Endothelial cell of umbilical vein (primary cell): ENCODE measurements around the gene PTPRH.

Experiments used
- EZH2 ChIP-seq: IDR thresholded peaks from 2 replicates; pipeline ENCODE4 v1.6.1; 2012; ENCODE audit warnings: borderline replicate concordance, low read depth, mild to moderate bottlenecking, moderate library complexity, low read length, inconsistent platforms; ENCODE audit not compliant: severe bottlenecking
- POLR2A ChIP-seq: IDR thresholded peaks from 2 replicates; pipeline ENCODE4 v1.6.1; 2012; ENCODE audit warnings: low read depth, mild to moderate bottlenecking, control low read depth, low read length
- TF ChIP-seq, protein P1 (sequence below), 2 donors: IDR thresholded peaks; 1 replicate in 1 of 2; 2 replicates in 1 of 2; pipeline ENCODE4 v1.5.1; 2011; ENCODE audit warnings: low read length in 2 of 2, mild to moderate bottlenecking in 2 of 2, moderate library complexity in 2 of 2, control low read depth in 1 of 2, inconsistent platforms in 1 of 2, low read depth in 1 of 2; ENCODE audit not compliant: insufficient read depth in 1 of 2; ENCODE audit errors: extremely low read depth in 1 of 2

DNA sequence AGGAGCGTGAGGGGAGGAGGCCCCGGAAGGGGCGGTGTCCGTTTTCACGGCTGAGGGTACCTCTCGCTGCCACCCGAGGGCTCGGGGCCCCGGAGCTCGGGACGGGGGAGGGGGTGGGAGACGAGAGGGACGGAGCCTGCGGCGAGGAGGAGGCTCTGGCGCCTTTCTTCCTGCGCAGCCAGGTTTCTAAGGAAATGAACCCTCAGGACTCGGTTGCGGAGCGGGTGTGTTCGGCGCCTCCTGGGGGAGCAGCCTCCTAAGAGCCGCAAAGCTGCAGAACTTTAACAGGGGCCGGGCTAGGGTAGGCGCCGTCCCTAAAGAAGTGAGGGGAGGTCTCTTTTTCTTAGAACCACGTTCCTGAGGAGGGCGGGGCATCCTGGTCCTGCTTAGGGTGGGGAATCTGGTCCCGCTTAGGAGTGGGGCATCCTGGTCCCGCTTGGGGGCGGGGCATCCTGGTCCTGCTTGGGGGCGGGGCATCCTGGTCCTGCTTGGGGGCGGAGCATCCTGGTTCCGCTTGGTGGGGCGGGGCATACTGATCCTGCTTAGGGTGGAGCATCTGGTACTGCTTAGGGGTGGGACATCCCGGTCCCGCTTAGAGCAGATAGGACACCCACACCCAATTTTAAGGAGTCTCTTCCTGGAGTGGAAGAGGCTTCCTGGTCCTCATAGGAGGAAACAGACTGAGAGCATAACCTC lies 35.4 kb downstream of the PTPRH start:
- TF ChIP-seq, protein P1, sequence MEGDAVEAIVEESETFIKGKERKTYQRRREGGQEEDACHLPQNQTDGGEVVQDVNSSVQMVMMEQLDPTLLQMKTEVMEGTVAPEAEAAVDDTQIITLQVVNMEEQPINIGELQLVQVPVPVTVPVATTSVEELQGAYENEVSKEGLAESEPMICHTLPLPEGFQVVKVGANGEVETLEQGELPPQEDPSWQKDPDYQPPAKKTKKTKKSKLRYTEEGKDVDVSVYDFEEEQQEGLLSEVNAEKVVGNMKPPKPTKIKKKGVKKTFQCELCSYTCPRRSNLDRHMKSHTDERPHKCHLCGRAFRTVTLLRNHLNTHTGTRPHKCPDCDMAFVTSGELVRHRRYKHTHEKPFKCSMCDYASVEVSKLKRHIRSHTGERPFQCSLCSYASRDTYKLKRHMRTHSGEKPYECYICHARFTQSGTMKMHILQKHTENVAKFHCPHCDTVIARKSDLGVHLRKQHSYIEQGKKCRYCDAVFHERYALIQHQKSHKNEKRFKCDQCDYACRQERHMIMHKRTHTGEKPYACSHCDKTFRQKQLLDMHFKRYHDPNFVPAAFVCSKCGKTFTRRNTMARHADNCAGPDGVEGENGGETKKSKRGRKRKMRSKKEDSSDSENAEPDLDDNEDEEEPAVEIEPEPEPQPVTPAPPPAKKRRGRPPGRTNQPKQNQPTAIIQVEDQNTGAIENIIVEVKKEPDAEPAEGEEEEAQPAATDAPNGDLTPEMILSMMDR (IDR thresholded peaks at IDR 0.05; ENCODE audit: extremely low read depth in 1 of 2, insufficient read depth in 1 of 2, low read depth in 1 of 2, low read length in 2 of 2), result no peak
- TF ChIP-seq POLR2A, result no peak
- TF ChIP-seq EZH2, result no peak
